DMS 273 (cell line): ENCODE data around the gene SORL1-AS1.
A peak's percentile ranks its signal among the peaks of the same experiment; 100 is the strongest.

Experiments
- DNase-seq: peaks from one replicate; lab custom pipeline; 2025; ENCODE audit not compliant: unreplicated experiment; lab: John Stamatoyannopoulos, UW

The SORL1-AS1 gene

DNA sequence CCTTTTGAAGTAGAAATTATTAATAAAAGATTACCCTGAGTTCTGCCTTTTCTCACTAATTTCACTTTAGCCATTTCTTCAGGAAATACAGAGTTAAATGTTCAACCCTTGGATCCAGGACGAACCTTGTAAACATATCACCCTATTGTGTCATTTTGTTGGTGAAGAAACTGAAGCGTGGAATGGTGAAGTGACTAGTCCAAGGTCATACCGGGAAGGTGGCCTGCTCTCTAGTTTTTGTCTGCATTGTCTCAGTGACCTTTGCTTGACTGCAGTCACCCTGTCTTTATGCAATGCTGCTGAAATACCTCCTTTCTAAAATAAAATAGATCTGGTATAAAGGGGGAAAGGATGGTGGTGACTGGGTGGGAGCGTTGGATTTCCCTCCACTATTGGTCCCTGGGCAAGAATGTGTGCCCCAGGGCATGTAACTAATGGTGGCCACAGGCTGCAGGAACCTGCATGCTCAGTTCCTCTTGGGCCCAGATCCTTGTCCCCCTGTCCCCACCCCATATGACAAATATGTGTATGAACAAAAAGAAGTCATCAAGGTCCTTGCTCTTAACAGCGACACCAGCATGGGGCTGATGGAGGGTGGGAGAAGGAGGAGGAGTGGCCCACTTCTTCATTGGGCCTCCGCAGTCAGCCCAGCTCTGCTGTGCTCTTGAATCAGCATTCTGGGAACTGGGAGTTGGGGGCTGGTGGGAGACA, 977 bp upstream of the SORL1-AS1 start:
- no peak for DNase-seq

DNA sequence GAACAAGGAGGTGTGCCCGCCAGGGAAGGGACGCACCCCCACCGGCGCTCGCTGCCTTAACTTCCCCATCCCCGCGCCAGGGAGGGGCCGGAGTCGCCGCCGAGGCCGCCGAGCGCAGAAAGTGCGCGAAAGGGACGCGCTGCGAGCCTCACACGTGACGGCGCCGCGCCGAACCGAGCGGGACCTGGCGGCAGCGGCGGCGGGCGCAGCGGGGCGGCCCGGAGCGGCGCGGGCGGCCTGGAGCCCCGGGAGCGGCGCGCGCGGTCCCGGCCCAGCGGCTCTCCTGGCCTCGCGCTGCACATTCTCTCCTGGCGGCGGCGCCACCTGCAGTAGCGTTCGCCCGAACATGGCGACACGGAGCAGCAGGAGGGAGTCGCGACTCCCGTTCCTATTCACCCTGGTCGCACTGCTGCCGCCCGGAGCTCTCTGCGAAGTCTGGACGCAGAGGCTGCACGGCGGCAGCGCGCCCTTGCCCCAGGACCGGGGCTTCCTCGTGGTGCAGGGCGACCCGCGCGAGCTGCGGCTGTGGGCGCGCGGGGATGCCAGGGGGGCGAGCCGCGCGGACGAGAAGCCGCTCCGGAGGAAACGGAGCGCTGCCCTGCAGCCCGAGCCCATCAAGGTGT, 670 bp downstream of the SORL1-AS1 start, which contains the start of gene SORL1:
Gene SORL1, plus strand, starts transcription at position 329 of the 623 bp plus-strand sequence. Its CDS starts 18 bp downstream, at position 347.
- DNase-seq: peak; percentile 85

DNA sequence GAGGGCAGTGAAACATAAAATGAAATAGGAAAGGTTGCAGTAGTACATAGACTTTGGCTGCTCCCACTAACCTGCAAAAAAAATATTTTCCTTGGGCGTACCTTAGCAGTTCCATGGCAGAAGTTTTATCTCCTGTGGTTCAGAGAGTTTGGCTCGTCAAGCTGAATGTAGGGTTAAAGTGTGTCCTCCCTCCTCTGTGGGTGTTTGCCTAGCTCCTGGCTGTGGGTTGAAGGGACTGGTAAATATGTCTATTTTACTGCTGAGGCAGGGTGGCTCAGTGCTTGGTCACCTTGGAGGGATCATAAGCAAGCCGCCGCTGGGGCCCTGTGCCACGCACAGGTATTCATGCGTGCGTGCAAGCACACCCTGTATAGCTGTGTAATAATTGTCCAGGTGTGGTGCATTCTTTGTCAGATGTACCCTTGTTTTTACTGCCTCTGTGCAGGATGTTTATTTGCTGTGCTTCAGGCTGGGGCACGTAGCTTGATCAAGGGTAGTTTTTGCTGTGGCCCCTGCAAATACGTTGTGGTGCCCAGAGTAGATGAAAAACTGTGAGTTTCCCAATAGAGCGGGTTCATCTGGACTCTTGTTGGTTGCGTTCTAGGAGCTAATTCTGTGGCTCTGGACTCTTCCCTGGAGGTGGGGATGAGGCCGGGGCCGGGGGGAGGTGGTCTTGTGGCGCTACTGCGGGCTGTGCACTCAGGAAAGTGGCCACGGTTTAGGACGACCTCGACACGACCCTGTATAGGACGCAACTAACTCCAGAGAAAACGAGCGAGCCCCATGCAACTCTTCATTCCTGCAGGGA, 1.4 kb downstream of the SORL1-AS1 start:
- no peak for DNase-seq

DNA sequence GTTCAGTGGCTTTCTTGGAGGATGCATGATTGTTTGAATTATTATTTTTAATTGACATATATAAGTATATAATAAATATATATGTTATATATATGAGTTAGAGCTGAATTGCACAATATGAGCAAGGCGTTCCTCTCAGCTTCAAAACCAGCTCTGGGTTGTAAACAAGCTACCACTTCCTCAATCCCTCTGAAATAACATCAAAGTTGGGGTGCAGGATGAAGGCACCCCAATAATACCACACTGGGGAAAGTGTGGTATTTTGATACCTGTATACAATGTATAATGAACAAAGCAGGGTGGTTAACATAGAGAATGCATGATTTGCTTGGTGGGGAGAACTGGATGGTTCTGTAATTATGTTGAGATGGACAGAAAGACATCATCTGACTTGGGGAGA, 2.4 kb downstream of the SORL1-AS1 start:
- DNase-seq: no peak

DNA sequence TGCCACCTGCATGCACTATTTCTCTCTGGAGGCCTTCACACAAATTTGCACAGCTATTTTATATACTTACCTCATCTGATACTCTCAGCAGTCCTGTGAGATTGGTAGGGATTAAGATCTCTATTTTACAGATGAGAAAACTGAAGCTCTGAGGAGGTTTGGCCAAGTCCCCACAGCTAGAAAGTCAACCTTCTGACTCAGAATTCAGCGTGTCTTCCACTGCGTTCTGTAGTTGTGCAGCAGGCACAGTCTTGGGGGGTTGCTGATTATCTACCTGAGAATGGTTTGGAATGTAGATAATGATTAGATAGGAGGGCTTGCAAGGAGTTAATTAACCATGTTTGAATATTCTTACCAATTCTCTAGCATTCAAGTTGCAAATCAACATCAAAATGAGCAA, 3.1 kb downstream of the SORL1-AS1 start:
- DNase-seq: no peak

DNA sequence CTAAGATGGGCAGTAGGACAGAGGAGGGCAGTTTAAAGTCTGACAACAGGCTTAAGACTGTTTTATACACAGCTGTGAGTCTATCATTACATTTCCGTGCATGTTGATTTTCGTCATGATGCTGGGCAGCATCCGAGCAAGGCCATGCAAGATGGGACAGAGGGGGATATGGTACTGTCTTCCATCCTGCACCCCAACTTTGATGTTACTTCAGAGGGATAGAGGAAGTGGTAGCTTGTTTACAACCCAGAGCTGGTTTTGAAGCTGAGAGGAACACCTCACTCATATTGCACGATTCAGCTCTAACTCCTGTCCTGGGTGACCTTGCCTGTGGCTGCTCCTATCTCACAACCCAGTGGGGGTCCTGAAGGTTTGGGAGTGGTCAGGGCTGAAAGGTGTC, 3.6 kb downstream of the SORL1-AS1 start:
- DNase-seq: no peak

DNA sequence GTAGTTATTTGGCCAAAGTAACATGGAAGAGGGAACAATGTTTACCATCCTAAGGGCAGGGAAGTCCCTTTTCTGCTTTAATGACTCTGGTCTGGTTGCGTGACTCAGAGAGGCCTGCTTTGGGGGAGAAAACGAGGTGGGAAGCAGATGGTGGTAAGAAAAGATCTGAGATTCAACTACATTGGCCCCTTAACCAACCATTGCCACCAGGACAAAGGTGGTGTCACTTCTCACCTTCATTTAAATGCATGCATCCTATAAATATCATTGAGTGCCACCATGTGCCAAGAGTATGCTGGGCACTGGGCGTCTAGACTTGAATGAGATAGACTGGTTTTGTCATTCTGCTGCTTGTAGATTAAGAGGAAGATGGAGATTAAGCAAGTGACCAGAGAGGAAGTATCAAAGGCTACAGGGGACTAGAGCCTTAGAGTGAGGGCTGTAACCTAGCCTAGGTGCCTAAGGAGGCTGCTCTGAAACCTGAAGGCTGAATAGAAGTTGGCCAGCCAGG, 4.3 kb downstream of the SORL1-AS1 start:
- DNase-seq: no peak

DNA sequence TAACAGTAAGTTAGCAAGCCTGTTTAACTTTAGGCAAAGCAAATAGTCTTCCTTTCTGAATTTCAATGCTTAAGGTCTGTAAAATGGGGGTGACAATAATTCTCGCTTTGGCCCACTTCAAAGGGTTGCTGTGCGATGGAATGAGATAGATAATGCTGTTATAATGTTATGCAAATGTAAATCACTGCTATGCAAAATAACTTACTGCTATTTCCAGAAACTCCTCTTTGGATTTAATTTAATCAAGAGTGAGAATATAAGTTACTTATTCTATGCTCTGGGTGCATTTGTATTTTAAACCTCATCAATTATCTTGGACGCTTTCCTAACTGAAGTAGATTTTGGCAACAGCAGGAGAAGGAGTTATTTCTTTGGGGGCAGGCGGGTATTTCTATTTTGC, 4.8 kb downstream of the SORL1-AS1 start:
- no peak for DNase-seq

DNA sequence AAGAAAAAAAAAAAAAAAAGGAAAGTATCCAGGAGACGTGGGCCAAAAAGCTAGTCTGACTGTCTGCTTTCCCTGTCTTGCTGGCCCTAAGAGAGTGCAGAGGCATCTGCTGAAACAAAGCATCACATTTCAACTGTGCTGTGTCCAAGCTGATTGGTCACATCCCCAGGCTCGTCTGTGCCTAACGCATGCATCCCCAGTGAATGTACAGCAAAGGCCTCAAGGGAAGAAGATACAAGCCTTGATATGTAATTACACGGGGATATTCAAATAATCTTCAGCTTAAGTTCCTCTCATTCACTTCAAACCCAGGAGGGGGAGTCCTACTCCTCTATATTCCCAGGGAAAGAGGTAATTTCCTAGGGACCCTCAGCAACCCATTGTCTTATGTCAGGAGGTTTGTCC, 6.0 kb downstream of the SORL1-AS1 start:
- peak; percentile 67 for DNase-seq

DNA sequence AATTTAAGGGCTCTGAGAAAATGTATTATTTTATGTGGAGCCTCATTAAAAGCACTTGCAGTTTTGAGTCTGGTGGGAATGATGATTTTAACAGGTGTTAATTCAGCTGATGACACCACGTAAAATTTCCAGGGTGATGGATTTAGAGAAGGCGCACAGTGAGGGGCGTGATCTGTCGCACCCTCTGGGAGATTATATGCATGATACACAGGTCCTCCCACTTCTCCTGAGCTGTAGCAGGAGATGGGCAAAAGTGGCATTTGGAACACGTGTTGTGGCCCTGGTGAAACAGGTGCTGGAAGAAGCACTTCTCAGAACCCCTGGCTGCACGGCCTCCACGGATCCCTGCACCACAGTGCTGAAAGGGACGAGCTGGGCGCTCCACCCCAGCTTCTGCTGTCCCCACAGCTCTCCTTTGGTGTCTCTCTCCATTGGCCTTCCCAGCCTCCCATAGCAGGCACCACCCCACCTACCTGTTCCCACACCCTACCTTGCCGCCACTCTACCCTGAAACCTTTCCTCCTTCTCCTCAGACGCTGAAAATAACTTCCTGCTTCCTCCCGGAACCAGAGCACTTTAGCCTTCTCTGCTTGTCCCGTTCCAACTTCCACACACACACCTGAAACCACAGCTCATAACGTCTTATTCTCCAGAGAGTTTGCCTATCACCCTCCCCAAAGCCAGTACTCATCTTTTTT, 7.5 kb downstream of the SORL1-AS1 start:
- no peak for DNase-seq

DNA sequence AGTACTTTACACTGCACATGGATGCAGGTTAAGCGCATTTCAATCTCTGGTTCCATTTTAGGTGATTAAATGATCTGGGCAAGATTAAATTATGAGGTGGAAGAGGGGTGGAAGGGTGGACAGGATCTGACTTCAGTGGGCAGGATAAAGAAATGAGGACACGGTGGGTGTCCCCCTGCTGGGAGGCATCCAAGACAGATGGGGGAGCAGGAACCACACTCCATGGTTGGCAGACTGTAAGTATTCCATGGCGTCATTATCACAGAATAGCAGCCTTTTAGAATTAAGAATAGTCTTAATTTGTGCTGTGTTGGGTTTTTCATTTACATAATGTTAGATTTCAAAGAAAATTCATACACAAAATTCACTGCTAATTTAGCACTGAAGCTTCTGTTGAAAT, 8.2 kb downstream of the SORL1-AS1 start:
- no peak for DNase-seq

DNA sequence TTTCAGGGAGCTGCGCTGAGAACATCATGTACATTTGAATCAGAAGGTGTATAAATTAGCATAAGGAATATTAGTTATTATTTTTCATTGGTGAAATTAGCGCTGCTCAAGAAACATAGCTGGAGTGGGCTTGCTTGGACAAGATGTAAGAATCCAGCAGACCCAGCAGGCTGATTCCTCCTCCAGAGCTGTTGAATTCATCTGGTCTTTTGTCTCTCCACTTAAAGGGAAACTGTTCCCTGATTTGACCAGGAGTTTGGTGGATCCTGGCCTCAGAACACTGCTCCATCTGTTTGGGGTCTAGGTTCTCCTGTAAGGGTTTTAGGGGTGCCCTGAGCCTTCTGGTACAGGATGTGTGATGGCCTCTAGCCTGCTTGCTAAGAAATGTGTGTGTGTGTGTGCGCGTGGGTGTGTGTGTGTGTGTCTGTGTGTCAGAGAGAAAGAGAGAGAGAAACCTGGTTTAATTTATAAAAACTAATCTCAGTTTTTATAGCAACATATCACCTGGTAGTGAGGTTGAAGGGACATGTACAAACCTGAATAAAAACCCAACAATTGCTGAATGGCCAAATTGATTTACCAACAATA, 9.0 kb downstream of the SORL1-AS1 start:
- no peak for DNase-seq

DNA sequence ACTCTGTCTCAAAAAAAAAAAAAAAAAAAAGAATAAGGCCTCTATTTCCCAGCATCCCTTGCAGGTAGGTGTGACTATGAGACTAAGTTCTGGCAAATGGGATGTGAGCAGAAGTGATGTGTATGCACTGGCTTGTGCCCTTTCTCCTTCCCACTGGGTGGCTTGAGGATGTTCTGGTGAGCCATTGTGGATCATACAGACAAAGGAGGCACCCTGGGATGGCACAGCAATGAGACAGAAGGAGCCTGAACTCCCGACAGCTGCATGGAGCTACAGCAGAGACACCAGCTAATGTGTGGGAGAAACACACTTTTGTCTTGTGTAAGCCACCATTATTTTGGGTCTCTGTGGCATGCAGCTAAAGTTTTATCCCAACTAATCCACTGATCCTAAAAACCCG, 11.2 kb downstream of the SORL1-AS1 start:
- no peak for DNase-seq

DNA sequence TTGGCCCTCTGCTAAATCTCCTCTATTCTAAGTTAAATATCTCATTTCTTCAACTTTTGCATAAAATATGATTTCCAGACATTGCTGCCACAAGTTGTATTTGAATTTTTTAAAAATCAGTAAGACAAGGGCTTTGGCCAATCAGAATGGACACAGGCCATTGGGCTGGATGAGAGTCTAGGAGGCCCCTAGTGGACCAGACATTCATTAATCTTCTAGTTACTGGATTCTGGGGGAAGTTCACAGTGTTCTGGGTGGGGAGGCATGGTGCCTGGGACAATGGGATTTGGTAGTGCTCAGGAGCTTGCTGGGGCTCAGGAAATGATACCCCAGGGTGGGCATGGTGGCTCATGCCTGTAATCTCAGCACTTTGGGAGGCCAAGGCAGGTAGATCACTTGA, 13.0 kb downstream of the SORL1-AS1 start:
- no peak for DNase-seq

DNA sequence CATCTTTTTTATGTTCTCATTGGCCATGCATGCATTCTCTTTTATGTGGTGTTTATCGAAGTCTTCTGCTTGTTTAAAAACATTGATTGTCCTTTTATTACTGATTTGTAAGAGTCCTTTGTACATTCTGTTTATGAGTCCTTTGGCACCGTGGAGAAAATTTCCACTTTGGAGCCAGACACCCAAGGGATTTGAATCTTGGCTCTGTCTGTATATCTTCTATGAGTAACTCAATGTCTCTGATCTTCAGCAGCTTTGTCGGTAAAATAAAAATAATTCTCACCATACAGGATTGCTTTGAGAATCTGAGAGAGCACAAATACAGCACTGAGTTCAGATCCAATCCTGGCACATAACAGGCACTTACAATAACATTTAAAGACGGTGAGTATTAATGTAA, 13.4 kb downstream of the SORL1-AS1 start:
- DNase-seq: no peak

DNA sequence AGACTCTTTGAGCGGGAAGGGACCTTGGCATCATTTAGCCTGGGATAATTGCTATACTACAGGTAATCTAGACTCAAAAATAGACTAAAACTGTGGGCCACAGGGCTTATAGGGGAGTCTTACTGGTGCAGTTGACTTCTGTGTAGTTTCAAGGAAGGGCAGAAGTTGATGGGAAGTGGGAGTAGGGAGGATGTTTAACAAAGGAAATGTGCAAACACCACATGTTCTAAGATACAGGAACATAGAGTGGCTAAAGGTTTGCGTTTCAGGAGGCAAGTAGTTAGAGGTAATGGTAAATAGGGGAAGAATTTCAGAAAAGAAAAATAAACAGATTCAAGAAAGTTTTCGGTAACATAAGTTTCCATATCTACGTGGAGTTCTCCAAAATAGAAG, 15.1 kb downstream of the SORL1-AS1 start:
- no peak for DNase-seq

DNA sequence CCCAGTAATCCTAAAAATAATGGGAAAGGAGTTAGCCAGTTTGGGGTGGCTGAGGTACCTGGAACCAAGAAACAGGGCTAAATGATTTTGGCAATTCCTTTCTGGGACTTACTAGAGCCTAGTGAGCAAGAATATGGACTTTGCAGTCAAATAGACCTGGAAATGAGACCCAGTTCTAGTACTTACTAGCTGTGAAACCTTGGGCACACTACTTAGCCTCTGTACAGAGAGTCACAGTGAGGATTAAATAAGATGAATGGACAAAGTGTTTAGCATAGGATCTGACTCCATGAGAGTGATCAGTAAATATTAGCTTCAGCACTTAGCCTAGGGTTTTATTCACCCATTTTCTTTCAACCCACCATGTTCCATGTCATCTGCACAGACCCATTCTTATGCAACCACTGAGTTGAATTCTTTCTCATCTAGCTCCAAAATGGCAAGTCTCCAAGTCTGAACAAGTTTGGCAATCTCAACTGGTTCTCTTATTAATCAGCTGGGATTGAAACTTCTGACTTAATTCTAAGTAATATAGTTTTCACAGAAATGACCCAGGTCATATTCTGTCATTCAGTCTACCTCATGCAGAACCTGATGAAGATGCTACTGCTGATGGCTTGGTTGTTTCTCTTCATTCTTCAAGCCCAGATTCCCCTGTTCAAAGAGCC, 15.6 kb downstream of the SORL1-AS1 start:
- no peak for DNase-seq

DNA sequence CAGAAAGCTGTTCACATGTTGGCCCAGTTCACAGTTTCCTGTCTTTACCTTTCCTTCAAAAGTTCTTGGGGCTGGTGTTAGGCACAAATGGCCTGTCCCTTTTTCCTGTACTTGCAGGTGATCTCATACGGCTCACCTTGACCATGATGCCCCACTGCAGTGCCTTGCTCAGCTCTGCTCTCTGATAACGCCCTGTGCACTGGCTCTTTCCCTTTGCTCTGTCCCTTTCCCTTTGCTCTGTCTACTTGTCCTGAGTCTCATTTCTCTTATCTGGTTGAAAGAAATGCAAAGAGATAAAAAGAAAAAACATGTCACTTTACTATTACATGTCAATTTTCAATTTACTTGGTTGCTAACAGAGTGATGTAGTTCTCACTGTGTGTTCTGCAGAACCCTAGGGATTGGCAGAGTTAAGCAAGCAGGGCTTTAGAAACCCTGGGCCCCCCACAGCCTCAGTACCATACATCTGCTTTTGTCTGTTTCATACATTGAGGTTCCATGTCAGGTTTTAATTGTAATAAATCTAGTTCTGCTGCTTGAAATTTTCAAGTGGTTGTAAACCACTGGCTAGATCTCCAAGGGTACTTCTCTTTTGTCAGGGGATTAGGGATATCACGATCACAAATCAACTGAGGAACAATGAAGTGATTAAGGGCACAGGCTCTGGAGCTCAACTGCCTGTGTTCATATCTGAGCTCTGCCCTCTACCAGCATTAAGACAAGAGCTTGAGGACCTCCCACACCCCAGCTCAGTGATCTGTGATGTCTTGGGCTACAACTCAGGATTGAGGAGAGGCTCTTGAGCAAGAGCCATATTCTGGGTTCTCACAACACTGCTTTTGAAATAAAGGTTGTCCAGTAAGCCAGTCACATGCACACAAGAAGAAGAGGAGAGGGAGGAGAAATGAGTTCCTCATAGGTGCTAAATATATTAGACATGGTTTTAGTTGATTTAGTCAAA, 16.9 kb downstream of the SORL1-AS1 start:
- DNase-seq: no peak

DNA sequence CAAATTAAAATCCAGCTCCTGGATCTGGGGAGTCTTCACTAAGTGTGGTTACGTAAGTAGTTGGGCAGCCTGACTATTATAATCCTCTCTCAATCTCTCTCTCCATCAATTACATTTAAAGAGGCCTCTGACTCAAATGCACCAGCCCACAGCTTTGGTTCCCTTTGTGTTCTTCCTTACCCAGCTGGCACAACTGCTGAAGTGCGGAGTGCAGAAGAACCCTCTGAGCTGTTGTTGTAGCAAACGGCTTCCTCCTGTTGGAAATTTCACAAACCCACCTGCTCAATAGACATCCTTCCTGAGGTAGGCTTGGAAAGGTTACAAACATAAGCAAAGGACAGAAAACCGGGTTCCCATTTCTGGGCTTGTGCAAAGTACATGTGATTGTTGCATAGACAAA, 17.6 kb downstream of the SORL1-AS1 start:
- no peak for DNase-seq
